Naive thymus-derived CD4-positive, alpha-beta T cell (primary cell): ENCODE measurements around the gene C21orf58. TPM values are rescaled to one million over a fixed set of nuclear protein-coding genes. Genes with fewer than 3 reads are reported as not detected.
A peak's percentile ranks its signal among the peaks of the same experiment; 100 is the strongest.

Source experiments
- ATAC-seq: fragments of 150-1000 bp; cut with Tn5 transposase; 2 replicates; pipeline ENCODE4 v1.10.0; 2021; ENCODE audit warnings: mild to moderate bottlenecking, moderate library complexity
- CTCF ChIA-PET: fragments of 350-600 bp; sonication (Branson Sonifier 250); formaldehyde crosslinking; loops from one replicate; lab custom pipeline; 2021; ENCODE audit warnings: antibody characterized with exemption; lab: Charles Lee
- POLR2A ChIA-PET: fragments of 350-600 bp; sonication (Branson Sonifier 250); formaldehyde crosslinking; loops from one replicate; lab custom pipeline; 2021; ENCODE audit warnings: antibody characterized with exemption, inconsistent platforms; lab: Charles Lee
- DNase-seq, 9 donors: peaks; one replicate each; pipeline versions ENCODE4 v3.0.0 to v3.0.0-alpha.2; 2020 to 2022; ENCODE audit warnings: mixed read lengths in 1 of 9
- H3K27ac ChIP-seq: one replicate; pipeline ENCODE4 v1.7.0; 2013; ENCODE audit warnings: mild to moderate bottlenecking, low read depth, low read length, moderate library complexity
- H3K27me3 ChIP-seq, 2 donors: one replicate each; pipeline ENCODE4 v1.7.0; 2013; ENCODE audit warnings: low read length in 2 of 2, mild to moderate bottlenecking in 2 of 2, moderate library complexity in 2 of 2; ENCODE audit not compliant: control insufficient read depth in 2 of 2, insufficient read depth in 2 of 2
- H3K36me3 ChIP-seq, 3 experiments: 1 replicate in 2 of 3; 2 replicates in 1 of 3; pipeline ENCODE4 v1.7.0; 2013; ENCODE audit warnings: low read length in 3 of 3, mild to moderate bottlenecking in 3 of 3, moderate library complexity in 1 of 3; ENCODE audit not compliant: insufficient read depth in 3 of 3, control insufficient read depth in 2 of 3
- H3K4me1 ChIP-seq, 2 donors: one replicate each; pipeline ENCODE4 v1.7.0; 2013; ENCODE audit warnings: low read length in 2 of 2, mild to moderate bottlenecking in 2 of 2, moderate library complexity in 1 of 2; ENCODE audit not compliant: control insufficient read depth in 2 of 2, insufficient read depth in 2 of 2
- H3K4me3 ChIP-seq: 2 replicates; pipeline ENCODE4 v1.7.0; 2013; ENCODE audit warnings: mild to moderate bottlenecking, low read length
- H3K9me3 ChIP-seq, 3 experiments: 1 replicate in 2 of 3; 2 replicates in 1 of 3; pipeline ENCODE4 v1.7.0; 2013; ENCODE audit warnings: low read length in 3 of 3; ENCODE audit not compliant: control insufficient read depth in 2 of 3
- H3K27ac Mint-ChIP-seq, 9 donors: one replicate each; pipeline ENCODE4 v1.8.0; 2020 to 2022; ENCODE audit warnings: mixed read lengths in 9 of 9, mild to moderate bottlenecking in 8 of 9, moderate library complexity in 5 of 9, inconsistent platforms in 2 of 9
- H3K27me3 Mint-ChIP-seq, 5 donors: one replicate each; pipeline ENCODE4 v1.8.0; 2021 to 2022; ENCODE audit warnings: mixed read lengths in 5 of 5, mild to moderate bottlenecking in 1 of 5
- H3K36me3 Mint-ChIP-seq, 5 donors: one replicate each; pipeline ENCODE4 v1.8.0; 2020 to 2022; ENCODE audit warnings: mixed read lengths in 5 of 5, mild to moderate bottlenecking in 3 of 5, inconsistent platforms in 1 of 5
- H3K4me1 Mint-ChIP-seq, 7 donors: one replicate each; pipeline ENCODE4 v1.8.0; 2020 to 2022; ENCODE audit warnings: mixed read lengths in 7 of 7, mild to moderate bottlenecking in 3 of 7, inconsistent platforms in 1 of 7
- H3K4me3 Mint-ChIP-seq, 10 donors: one replicate each; pipeline ENCODE4 v1.8.0; 2020 to 2022; ENCODE audit warnings: mild to moderate bottlenecking in 10 of 10, mixed read lengths in 10 of 10, moderate library complexity in 6 of 10, inconsistent platforms in 2 of 10
- H3K9me3 Mint-ChIP-seq, 11 donors: one replicate each; pipeline ENCODE4 v1.8.0; 2020 to 2022; ENCODE audit warnings: mixed read lengths in 11 of 11, mild to moderate bottlenecking in 4 of 11, inconsistent platforms in 1 of 11, moderate library complexity in 1 of 11
- intact Hi-C, 2 donors: fragments of 100-400 bp; cut with micrococcal nuclease; formaldehyde crosslinking; loops; one replicate each; pipeline ENCODE4 v1.15.1; 2023
- polyA plus RNA-seq, 2 donors: library from polyadenylated mRNA; unstranded; fragments of 300-500 nt; fragmentation: Illumina TruSeq; gene quantifications; one replicate each; pipeline ENCODE4 v1.2.3, GENCODE V29; 2021
- total RNA-seq, 6 experiments: library from RNA in 5 of 6; stranded (reverse) in 5 of 6; gene quantifications; 1 replicate in 5 of 6; 2 replicates in 1 of 6; pipeline ENCODE4 v1.2.3 and lab custom pipeline; 2021 to 2026

C21orf58 gene
- total and polyA plus RNA-seq, 7 experiments from 2014 or later, result 0.59 to 38.4 (median 5.7) TPM

GRCh38 chr21:46265736-46266525, 57.7 kb downstream of the C21orf58 start:
- no peak overlapping the region for H3K27ac ChIP-seq
- peaks cover 12 to 92% (median 15%) of the 10 kb centered on the region in 3 experiments for H3K36me3 ChIP-seq
- Mint-ChIP-seq H3K27me3 (no peaks in the 10 kb centered on the region), H3K4me3 (no peak overlapping the region), H3K9me3 (no peaks in the 10 kb centered on the region), H3K27ac (peak overlapping the region in 2 of 9 donors; percentile 19 to 28), H3K4me1 (peaks cover 0 to 5% (median 0%) of the 10 kb centered on the region in 7 donors), H3K36me3 (peaks cover 10 to 43% (median 14%) of the 10 kb centered on the region in 5 donors)
- H3K4me1 ChIP-seq, result no peaks in the 10 kb centered on the region
- ATAC-seq, result no peak
- H3K27me3 ChIP-seq, result no peaks in the 10 kb centered on the region
- POLR2A ChIA-PET, result interaction anchor here (1.2 kb wide), 1 partner anchor 12 kb away, joined by 3 read pairs; no protein-coding TSS in a partner anchor
- CTCF ChIA-PET, result no interaction called here
- intact Hi-C loops, result no loop called here
- no peak overlapping the region for H3K4me3 ChIP-seq
- no peaks in the 10 kb centered on the region for H3K9me3 ChIP-seq
- DNase-seq, result no peak

GRCh38 chr21:46264690-46265144, 59.0 kb downstream of the C21orf58 start:
- Histone ChIP-seq H3K36me3 (peaks cover 8 to 92% (median 16%) of the 10 kb centered on the region in 3 experiments), H3K27ac (no peak overlapping the region), H3K27me3 (no peaks in the 10 kb centered on the region), H3K4me1 (no peaks in the 10 kb centered on the region), H3K4me3 (no peak overlapping the region), H3K9me3 (no peaks in the 10 kb centered on the region)
- Mint-ChIP-seq H3K36me3 (peaks cover 10 to 40% (median 18%) of the 10 kb centered on the region in 5 donors), H3K27ac (no peak overlapping the region), H3K4me3 (no peak overlapping the region), H3K4me1 (peaks cover 0 to 5% (median 0%) of the 10 kb centered on the region in 7 donors), H3K27me3 (no peaks in the 10 kb centered on the region), H3K9me3 (no peaks in the 10 kb centered on the region)
- ChIA-PET CTCF (no interaction called here), POLR2A (no interaction called here)
- intact Hi-C loops, result no loop called here
- ATAC-seq, result peak; percentile 10
- no peak for DNase-seq

- Mint-ChIP-seq H3K27ac (no peak overlapping the region), H3K4me1 (peaks cover 0 to 5% (median 0%) of the 10 kb centered on the region in 7 donors), H3K9me3 (no peaks in the 10 kb centered on the region), H3K27me3 (no peaks in the 10 kb centered on the region), H3K4me3 (no peak overlapping the region), H3K36me3 (peaks cover 10 to 37% (median 18%) of the 10 kb centered on the region in 5 donors)
- ChIA-PET POLR2A (no interaction called here), CTCF (no interaction called here)
- intact Hi-C loops, result no loop called here
- Histone ChIP-seq H3K9me3 (no peaks in the 10 kb centered on the region), H3K36me3 (peaks cover 6 to 92% (median 12%) of the 10 kb centered on the region in 3 experiments), H3K4me1 (no peaks in the 10 kb centered on the region), H3K27ac (no peak overlapping the region), H3K27me3 (no peaks in the 10 kb centered on the region), H3K4me3 (no peak overlapping the region)
- DNase-seq (no peak), ATAC-seq (no peak)
These were observed 59.5 kb downstream of the C21orf58 start for GRCh38 chr21:46264046-46264689.

GRCh38 chr21:46256501-46256994, 67.1 kb downstream of the C21orf58 start:
- Mint-ChIP-seq H3K4me1 (peaks cover 19 to 24% (median 21%) of the 10 kb centered on the region in 7 donors), H3K27me3 (no peaks in the 10 kb centered on the region), H3K27ac (peak overlapping the region in 2 of 9 donors; percentile 43 to 58), H3K4me3 (no peak overlapping the region), H3K36me3 (peaks cover 25 to 56% (median 36%) of the 10 kb centered on the region in 5 donors), H3K9me3 (no peaks in the 10 kb centered on the region)
- no peak overlapping the region for H3K27ac ChIP-seq
- intact Hi-C loops, result no loop called here
- ChIA-PET POLR2A (no interaction called here), CTCF (no interaction called here)
- peaks cover 19 to 98% (median 23%) of the 10 kb centered on the region in 3 experiments for H3K36me3 ChIP-seq
- H3K9me3 ChIP-seq, result no peaks in the 10 kb centered on the region
- H3K4me1 ChIP-seq, result peaks cover 7 to 11% of the 10 kb centered on the region in 2 donors
- no peak for ATAC-seq
- H3K4me3 ChIP-seq, result no peak overlapping the region
- DNase-seq, result no peak
- no peaks in the 10 kb centered on the region for H3K27me3 ChIP-seq

GRCh38 chr21:46255758-46256337, 67.8 kb downstream of the C21orf58 start:
- ATAC-seq (no peak), DNase-seq (no peak)
- Histone ChIP-seq H3K36me3 (peaks cover 21 to 96% (median 23%) of the 10 kb centered on the region in 3 experiments), H3K4me1 (peaks cover 7 to 11% of the 10 kb centered on the region in 2 donors), H3K27me3 (no peaks in the 10 kb centered on the region), H3K27ac (no peak overlapping the region), H3K9me3 (no peaks in the 10 kb centered on the region), H3K4me3 (no peak overlapping the region)
- POLR2A ChIA-PET, result no interaction called here
- no peaks in the 10 kb centered on the region for H3K27me3 Mint-ChIP-seq
- H3K36me3 Mint-ChIP-seq, result peaks cover 25 to 55% (median 35%) of the 10 kb centered on the region in 5 donors
- no peak overlapping the region for H3K4me3 Mint-ChIP-seq
- intact Hi-C loops, result loop anchor here in 1 of 2 donors (2.0 kb wide), 1 partner anchor 27 kb away; the partner anchor contains the start of gene LSS
- no peaks in the 10 kb centered on the region for H3K9me3 Mint-ChIP-seq
- CTCF ChIA-PET, result no interaction called here
- H3K27ac Mint-ChIP-seq, result peak overlapping the region in 3 of 9 donors; percentile 25 to 48 (median 38)
- H3K4me1 Mint-ChIP-seq, result peaks cover 19 to 28% (median 24%) of the 10 kb centered on the region in 7 donors

GRCh38 chr21:46255166-46255565, 68.5 kb downstream of the C21orf58 start:
- no peak for ATAC-seq
- Mint-ChIP-seq H3K27me3 (no peaks in the 10 kb centered on the region), H3K4me3 (no peak overlapping the region), H3K9me3 (no peaks in the 10 kb centered on the region), H3K27ac (peak overlapping the region in 6 of 9 donors; percentile 44 to 88 (median 80)), H3K36me3 (peaks cover 25 to 58% (median 39%) of the 10 kb centered on the region in 5 donors), H3K4me1 (peaks cover 23 to 35% (median 31%) of the 10 kb centered on the region in 7 donors)
- CTCF ChIA-PET, result no interaction called here
- DNase-seq, result no peak
- Histone ChIP-seq H3K4me3 (no peak overlapping the region), H3K27me3 (no peaks in the 10 kb centered on the region), H3K36me3 (peaks cover 18 to 96% (median 23%) of the 10 kb centered on the region in 3 experiments), H3K9me3 (no peaks in the 10 kb centered on the region), H3K4me1 (peaks cover 11 to 13% of the 10 kb centered on the region in 2 donors), H3K27ac (no peak overlapping the region)
- POLR2A ChIA-PET, result no interaction called here
- intact Hi-C loops, result loop anchor here in 1 of 2 donors (2.0 kb wide), 1 partner anchor 26 kb away; the partner anchor contains the start of gene LSS
